ENCODE results near the gene PRR16. TPM values are rescaled to one million over a fixed set of nuclear protein-coding genes. Genes with fewer than 3 reads are reported as not detected.

Gene PRR16
- total RNA-seq, 1 experiment from 2014 or later = not detected

GRCh38 chr5:120576588-120576987 lies 112.5 kb downstream of the PRR16 start:
- TF ChIP-seq EZH2 (IDR thresholded peaks at IDR 0.05; ENCODE audit: borderline replicate concordance, low read depth, low read length, poor library complexity, severe bottlenecking) = no peak
- no peak for TF ChIP-seq CTCF (conservative IDR thresholded peaks at IDR 0.05; ENCODE audit: low read depth, low read length)
- Histone ChIP-seq H3K9me3 (ENCODE audit: low read depth, low read length, poor library complexity, severe bottlenecking) (no peaks in the 10 kb centered on the region), H3K36me3 (ENCODE audit: insufficient read depth, low read length, poor library complexity, severe bottlenecking) (no peaks in the 10 kb centered on the region), H3K27me3 (replicated peaks; ENCODE audit: insufficient read depth, low read depth, low read length, poor library complexity) (no peaks in the 10 kb centered on the region), H3K4me1 (ENCODE audit: insufficient read depth, low read length, poor library complexity, severe bottlenecking) (no peaks in the 10 kb centered on the region), H3K4me3 (ENCODE audit: low read depth, low read length, poor library complexity, severe bottlenecking) (no peak overlapping the region), H3K27ac (ENCODE audit: low read depth, low read length, poor library complexity, severe bottlenecking) (no peak overlapping the region)
- intact Hi-C loops (cut with micrococcal nuclease; ENCODE audit: unreplicated experiment) = no loop called here
- no peak for DNase-seq (ENCODE audit: low spot score)
- POLR2A ChIA-PET (ENCODE audit: low non-redundant PET) = no interaction called here
- CTCF ChIA-PET = no interaction called here
- no TSS peak for BruUV-seq (replicated peaks)

- Histone ChIP-seq H3K27me3 (replicated peaks; ENCODE audit: insufficient read depth, low read depth, low read length, poor library complexity) (no peaks in the 10 kb centered on the region), H3K9me3 (ENCODE audit: low read depth, low read length, poor library complexity, severe bottlenecking) (no peaks in the 10 kb centered on the region), H3K27ac (ENCODE audit: low read depth, low read length, poor library complexity, severe bottlenecking) (no peak overlapping the region), H3K4me1 (ENCODE audit: insufficient read depth, low read length, poor library complexity, severe bottlenecking) (no peaks in the 10 kb centered on the region), H3K36me3 (ENCODE audit: insufficient read depth, low read length, poor library complexity, severe bottlenecking) (no peaks in the 10 kb centered on the region), H3K4me3 (ENCODE audit: low read depth, low read length, poor library complexity, severe bottlenecking) (no peak overlapping the region)
- no peak for DNase-seq (ENCODE audit: low spot score)
- ChIA-PET POLR2A (ENCODE audit: low non-redundant PET) (no interaction called here), CTCF (no interaction called here)
- intact Hi-C loops (cut with micrococcal nuclease; ENCODE audit: unreplicated experiment) = no loop called here
- BruUV-seq (replicated peaks) = no TSS peak
- no peak for TF ChIP-seq CTCF (conservative IDR thresholded peaks at IDR 0.05; ENCODE audit: low read depth, low read length)
- no peak for TF ChIP-seq EZH2 (IDR thresholded peaks at IDR 0.05; ENCODE audit: borderline replicate concordance, low read depth, low read length, poor library complexity, severe bottlenecking)
Observed at GRCh38 chr5:120582635-120583034, 118.5 kb downstream of the PRR16 start.

- no peak for TF ChIP-seq EZH2 (IDR thresholded peaks at IDR 0.05; ENCODE audit: borderline replicate concordance, low read depth, low read length, poor library complexity, severe bottlenecking)
- no peak for TF ChIP-seq CTCF (conservative IDR thresholded peaks at IDR 0.05; ENCODE audit: low read depth, low read length)
- H3K27me3 ChIP-seq (replicated peaks; ENCODE audit: insufficient read depth, low read depth, low read length, poor library complexity) = no peaks in the 10 kb centered on the region
- no peaks in the 10 kb centered on the region for H3K4me1 ChIP-seq (ENCODE audit: insufficient read depth, low read length, poor library complexity, severe bottlenecking)
- no peak overlapping the region for H3K4me3 ChIP-seq (ENCODE audit: low read depth, low read length, poor library complexity, severe bottlenecking)
- H3K9me3 ChIP-seq (ENCODE audit: low read depth, low read length, poor library complexity, severe bottlenecking) = no peaks in the 10 kb centered on the region
- no peak overlapping the region for H3K27ac ChIP-seq (ENCODE audit: low read depth, low read length, poor library complexity, severe bottlenecking)
- POLR2A ChIA-PET (ENCODE audit: low non-redundant PET) = no interaction called here
- no peak for DNase-seq (ENCODE audit: low spot score)
- intact Hi-C loops (cut with micrococcal nuclease; ENCODE audit: unreplicated experiment) = no loop called here
- no TSS peak for BruUV-seq (replicated peaks)
- no peaks in the 10 kb centered on the region for H3K36me3 ChIP-seq (ENCODE audit: insufficient read depth, low read length, poor library complexity, severe bottlenecking)
- CTCF ChIA-PET = no interaction called here
Observed at GRCh38 chr5:120586646-120587045, 122.5 kb downstream of the PRR16 start.
